CD4-positive, alpha-beta T cell treated with Interleukin-4 for 4 hours (primary cell): ENCODE data around the gene COL4A6.
"Not testable (repeated sequence)": the region's sequence is repeated elsewhere in the genome, so short reads cannot be mapped to it uniquely, and the experiment has no call there.

ENCODE experiments used
- DNase-seq: peaks from one replicate; pipeline ENCODE4 v3.0.0-alpha.2; 2020

The COL4A6 gene

DNA sequence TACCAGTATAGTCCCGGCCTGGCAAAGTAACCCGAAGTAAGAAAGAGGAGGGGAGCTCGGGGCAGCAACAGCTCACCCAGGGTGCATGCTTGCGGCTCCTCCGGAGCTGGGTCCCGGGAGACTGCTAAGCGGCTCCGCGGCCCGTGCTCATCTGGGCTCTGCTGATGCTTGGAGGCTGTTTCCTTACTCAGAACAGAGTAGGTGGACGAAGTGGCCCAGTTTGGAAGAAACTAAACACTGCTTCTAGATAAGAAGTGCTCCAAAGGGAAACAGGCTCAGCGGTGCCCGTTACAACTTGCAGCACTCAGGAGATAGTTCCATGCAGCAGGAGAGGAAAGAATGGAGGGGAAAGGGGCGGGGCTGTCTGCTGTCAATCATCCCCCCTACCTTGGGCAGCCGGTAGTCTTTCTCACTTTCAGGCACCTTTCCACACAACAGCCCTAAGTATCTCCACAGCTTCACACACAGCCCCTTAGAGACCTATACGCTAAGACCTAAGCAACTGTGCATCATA, at the start of gene COL4A6:
TSS of gene COL4A6 (minus strand) at position 313 of the 514 bp plus-strand sequence. CDS start at position 87, 226 bp downstream.
- DNase-seq: no peak

GRCh38 chrX:108485960-108486359, 47.7 kb upstream of the COL4A6 start:
- no peak for DNase-seq

GRCh38 chrX:108484251-108484650, 46.0 kb upstream of the COL4A6 start:
- DNase-seq: no peak

- DNase-seq: not testable (repeated sequence)
Observed at GRCh38 chrX:108481528-108481927, 43.3 kb upstream of the COL4A6 start.

DNA sequence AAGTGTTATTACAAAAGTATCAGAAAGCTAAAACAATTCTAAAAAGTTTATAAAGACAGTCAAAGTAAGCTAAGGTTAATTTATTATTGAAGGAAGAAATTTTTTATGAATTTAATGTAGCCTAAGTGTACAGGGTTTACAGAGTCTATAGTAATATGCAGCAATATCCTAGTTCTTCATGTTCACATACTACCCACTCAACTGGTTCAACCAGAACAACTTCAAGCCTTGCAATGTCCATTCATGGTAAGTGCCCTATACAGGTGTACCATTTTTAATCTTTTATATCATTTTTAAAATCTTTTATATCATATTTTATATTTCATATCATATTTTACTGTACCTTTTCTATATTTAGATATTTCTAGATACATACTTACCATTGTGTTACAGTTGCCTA, 35.8 kb upstream of the COL4A6 start:
- no peak for DNase-seq

- DNase-seq: no peak
Observed at GRCh38 chrX:108468486-108468885, 30.3 kb upstream of the COL4A6 start.

DNA sequence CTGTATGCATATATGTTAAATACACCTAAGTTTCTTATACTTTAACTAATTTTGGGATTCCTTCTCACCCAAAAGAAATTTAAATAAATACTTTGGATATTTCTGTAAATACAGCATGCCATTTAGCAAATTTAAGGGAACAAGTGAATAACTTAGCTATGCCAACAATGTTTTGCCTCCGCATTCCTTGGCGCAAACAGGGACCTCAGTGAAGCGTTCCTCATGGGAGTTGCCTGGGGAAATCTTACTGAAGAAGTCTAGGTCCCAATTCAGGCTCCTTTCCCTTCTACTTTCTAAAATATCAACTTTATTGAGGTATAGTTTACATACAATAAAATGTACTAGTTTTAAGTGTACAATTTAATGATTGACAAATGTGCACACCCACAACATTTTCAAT, 26.4 kb upstream of the COL4A6 start:
- no peak for DNase-seq

DNA sequence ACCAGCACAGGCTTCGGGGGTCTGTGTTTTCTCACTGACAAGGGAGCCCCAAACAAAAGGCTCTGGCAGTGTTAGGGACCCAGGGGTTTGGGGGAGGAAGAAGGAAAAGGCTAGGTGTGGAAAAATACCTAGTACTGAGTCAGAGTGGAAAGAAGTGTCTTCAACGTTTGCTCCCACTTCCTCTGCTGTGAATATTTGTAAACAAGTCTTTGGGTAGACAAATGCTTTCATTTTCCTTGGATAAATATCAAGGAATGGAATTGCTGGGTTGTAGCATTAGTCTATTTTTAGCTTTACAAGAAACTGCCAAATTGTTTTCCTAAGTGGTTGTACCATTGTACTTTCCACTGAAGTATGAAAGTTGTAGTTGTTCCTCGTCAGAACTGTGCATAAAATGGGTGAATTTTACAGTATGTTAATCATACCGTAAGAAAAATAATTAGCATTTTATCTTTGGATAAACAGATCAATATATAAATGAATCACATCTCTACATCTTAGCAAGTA, 18.8 kb upstream of the COL4A6 start:
- no peak for DNase-seq

GRCh38 chrX:108453841-108454240, 15.6 kb upstream of the COL4A6 start:
- no peak for DNase-seq

DNA sequence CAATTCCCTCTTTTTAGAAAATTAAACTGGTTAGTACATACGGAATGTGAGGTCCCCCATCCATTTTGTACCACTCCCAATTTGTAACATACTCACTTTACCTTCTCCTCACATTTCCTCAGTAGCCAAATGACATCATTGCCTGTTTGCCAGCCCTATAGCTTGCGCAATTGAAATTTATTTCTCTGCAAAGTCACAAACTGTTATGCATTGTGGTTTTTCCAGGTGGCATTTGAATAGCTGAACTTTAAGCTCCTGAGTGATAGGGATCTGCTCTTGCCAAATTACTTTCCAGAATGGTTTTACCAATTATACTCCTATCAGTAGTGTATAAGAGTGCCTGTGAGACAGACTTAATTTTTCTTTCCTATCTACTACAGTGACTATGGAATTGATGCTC, 9.1 kb upstream of the COL4A6 start:
- no peak for DNase-seq

GRCh38 chrX:108442901-108443464, 4.8 kb upstream of the COL4A6 start:
- no peak for DNase-seq

DNA sequence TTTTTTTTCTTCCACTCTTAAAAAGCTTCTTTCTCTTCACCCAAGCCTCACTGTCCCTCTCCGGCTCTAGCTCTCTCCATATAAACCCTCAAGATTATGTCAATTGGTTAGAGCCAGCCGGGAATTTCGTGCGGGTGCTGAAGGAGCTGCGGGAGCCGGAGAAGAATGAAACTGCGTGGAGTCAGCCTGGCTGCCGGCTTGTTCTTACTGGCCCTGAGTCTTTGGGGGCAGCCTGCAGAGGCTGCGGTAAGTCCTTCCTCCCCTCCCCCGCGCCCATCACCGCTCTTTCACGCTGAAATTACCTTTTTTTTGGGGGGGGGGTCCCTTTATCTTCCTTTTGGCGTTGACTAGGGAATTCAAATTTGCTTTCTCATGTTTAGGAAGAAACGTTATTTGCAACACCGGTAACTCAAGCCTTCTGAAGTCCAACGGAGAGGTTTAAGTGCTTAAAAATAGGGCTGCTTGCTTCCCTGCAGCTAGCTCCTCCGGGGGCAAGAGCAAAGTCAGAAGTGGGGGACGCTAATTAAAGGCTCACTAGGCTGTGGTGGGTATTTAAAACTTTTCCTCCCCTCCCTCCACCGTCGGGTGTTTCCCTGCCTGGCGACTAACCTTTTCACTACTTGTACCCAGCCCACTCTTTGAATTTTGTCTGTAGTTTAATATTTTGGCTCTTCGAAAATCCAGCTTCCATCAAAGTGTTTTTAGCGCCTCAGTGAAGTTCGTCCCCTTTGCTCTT, 1.9 kb upstream of the COL4A6 start:
- DNase-seq: no peak

DNA sequence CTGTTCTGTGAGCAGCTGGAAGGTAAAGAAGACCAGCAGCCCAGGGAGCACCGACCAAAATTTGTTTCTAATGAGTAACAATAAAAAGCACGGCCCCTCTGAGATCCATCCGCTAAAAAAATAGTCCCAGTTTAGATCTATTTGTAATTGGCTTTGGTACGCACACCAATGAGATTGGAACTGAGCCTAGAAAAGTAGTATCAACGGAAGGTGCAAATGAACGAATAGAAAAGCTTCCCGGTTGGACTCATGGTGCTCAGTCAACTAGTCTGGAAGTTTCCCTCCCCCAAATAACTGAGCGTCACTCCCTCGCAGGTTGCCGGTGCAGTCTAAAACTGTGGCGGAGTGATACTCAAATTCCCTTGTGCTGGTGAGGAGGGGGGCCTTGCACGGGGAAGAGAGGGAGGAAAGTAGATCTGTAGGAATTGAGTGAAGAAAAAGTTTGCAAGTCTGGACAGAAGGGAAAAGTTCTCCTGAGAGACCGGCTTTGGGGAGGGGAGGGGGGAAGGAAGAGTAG, 1.3 kb upstream of the COL4A6 start, which contains the start of gene COL4A5:
TSS of gene COL4A5 (plus strand) at position 413 of the 517 bp plus-strand sequence. CDS start 288 bp downstream, outside the sequence.
- no peak for DNase-seq

DNA sequence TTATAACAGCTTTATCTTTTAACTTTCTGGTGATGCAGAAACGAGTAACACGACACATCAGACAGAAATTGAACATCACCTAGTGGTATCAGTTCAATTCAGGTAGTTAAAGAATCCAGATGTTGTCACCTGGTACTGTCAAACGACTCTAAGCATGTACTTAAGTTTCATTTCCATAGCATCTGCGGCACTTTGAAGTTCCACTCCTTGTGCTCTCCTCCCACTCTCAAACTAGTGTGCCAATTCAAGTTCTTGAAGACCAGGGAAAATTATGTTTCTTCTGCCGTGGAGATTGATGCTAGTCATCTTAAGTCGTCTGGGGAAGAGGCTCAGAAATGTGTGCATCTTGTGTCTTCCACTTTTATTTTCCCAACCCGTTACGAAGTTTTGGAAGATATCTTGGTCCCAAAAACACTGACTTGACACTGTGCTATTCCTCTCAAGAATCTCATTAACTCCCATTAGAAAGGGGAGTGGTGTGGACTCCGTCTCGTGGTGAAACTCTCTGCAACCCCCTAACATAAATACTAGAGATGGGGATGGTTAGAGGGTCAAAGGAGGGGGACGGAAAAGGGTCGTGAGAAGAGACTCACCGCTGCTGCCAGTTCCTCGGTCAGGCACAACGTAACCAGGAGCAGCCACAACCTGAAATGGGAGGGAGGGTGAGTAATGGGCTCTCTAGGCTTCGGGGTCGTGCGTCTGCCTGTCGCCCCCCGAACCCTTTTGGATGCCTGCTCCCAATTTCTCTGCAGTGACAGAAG, 693 bp downstream of the COL4A6 start:
- DNase-seq: no peak

GRCh38 chrX:108435261-108435660, 3.0 kb downstream of the COL4A6 start:
- DNase-seq: no peak

- DNase-seq: no peak
Observed at GRCh38 chrX:108426262-108426661, 12.0 kb downstream of the COL4A6 start.

DNA sequence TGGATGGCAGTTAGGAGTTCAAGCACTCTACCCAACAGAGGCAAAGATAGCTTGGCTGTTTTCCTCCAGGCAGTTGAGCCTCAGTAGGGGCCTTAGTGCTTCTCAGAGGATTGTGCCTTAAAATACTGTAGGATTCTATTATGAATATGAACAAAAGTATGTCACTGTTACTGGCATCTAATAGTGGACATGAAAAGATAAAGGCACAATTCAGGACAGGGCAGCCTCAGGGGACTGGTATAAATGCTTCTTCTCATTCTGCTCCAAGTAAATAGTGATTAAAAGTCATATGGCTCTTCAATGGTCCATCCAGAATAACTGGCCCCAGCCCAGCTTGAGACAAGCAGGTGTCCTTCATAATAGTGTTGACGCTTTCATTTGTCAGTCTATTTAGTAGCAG, 17.7 kb downstream of the COL4A6 start:
- DNase-seq: no peak

- DNase-seq: no peak
Observed at GRCh38 chrX:108419401-108419800, 18.8 kb downstream of the COL4A6 start.

- no peak for DNase-seq
Observed at GRCh38 chrX:108417257-108417656, 21.0 kb downstream of the COL4A6 start.

- no peak for DNase-seq
Observed at GRCh38 chrX:108415891-108416290, 22.3 kb downstream of the COL4A6 start.

DNA sequence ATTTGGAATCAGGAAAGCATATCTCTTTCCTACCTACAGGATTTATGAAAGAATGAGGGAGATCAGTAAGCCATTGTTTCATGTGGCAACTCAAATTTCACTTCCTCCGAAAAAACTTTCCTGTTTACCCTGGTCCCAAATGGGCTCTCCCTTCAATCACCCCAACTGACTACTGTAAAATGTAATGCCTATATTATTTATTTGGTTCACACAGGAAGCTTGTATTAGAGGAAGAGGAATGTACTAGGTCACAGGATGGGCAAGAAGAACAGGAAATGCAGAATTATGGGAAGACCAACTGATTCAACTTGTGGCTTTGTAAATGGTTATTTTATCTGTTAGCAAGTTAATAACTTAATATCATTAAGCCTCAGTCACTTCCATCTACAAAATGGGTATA, 23.1 kb downstream of the COL4A6 start:
- no peak for DNase-seq

DNA sequence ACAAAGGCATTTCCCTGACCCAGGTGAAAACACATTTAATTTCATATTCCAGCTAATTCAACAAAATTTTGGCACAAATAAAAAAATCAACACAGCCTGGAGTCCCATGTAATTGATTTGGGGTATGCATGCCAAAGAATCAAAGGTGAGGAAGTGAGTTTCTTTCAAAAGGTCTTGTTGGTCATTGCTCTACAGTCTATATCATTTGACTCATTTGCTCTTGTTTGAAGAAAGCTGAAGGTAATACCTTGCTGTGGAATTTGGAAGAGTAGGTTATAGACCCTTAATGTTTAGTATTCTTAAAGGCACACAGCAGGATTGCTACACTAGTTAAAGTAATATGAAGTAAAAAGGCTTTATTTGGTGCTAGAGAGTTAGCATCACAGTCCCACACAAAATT, 25.4 kb downstream of the COL4A6 start:
- DNase-seq: no peak
